Globus pallidus (tissue), 1 donor: Measurements from ENCODE around the gene ATF6.

ENCODE experiments used
- DNase-seq: peaks from one replicate; pipeline ENCODE4 v3.0.0-alpha.2; 2015; ENCODE audit warnings: low spot score

Gene ATF6

DNA sequence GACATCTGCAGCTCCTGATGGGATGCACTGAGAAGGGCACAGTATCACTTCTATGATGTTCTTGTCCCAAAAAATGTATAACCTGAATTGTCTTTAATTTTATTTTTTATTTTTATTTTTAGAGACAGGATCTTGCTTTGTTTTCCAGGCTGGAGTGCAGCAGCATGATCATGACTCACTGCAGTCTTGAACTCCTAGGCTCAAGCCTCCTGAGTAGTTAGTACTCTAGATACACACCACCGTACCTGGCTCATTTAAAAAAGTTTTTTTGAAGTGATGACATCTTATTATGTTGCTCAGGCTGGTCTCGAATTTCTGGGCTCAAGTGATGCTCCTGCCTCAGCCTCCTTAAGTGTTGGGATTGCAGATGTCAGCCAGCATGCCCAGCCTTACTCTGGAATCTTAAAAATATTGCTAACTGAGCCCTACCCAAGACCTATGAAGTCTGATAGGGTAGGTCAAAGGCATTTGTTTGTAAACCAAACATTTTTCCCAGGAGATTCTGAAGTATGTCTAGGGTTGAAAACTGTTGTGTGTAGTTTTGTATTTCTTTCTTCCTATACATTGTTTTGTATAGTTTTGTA, 68.9 kb downstream of the ATF6 start:
- DNase-seq, result no peak

- DNase-seq, result no peak
Measured at GRCh38 chr1:161836018-161836417, 69.9 kb downstream of the ATF6 start.

- peak; percentile 20 for DNase-seq
Measured at GRCh38 chr1:161838362-161838761, 72.2 kb downstream of the ATF6 start.

DNA sequence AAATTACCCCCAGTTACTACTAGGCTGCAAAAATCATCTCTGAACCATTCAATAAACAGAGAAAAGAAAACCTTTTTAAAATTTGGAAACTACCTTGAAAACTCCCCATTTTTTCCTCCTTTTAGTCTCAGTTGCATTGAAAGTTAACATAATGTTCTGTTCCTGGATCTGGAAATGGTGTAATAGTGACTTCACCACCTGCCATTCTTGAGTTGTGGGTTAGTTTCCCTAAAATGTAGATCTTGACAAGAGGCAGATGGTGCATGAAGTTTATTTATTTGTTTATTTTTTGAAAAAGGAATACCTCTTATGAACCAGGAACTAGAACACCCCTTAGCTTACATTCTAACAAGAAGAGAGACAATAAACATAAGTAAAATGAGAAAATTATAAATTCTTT, 72.8 kb downstream of the ATF6 start:
- no peak for DNase-seq

GRCh38 chr1:161839591-161839990, 73.5 kb downstream of the ATF6 start:
- DNase-seq, result no peak

- DNase-seq, result no peak
Measured at GRCh38 chr1:161840363-161840762, 74.2 kb downstream of the ATF6 start.

DNA sequence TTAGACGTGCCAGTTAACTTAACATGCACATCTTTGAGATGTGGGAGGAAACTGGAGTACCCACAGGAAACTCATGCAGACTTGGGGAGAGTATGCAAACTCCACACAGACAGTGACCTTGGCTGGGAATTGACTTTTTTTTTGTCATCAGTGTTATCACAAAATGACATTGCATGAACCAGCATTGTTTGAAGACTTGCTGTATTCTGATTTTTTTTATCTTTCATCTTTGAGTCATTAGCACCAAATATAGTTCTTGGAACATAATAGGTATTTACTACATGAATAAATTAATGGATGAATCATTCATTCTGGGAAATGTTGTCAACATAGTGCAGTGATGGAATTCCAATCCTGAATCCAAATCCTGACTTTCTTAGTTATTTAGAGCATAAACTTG, 77.0 kb downstream of the ATF6 start:
- DNase-seq, result no peak

DNA sequence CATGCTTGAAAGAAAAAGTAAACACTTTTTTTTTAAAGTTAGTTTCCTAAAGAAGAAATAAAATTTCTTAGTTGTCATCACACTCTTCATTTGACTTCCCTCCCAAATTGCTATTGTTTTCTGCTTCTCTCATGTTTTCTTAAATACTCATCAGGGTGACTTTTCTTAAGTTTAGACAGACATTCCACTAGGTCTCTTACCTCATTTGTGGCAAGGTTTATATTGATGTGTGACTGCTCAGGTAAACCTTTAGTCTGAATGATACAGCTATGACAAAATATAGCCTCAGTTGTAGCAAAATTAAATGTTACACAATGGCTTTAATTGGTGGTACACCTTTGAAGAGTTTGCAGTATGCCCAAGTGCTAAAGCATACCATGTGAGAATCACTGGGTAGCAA, 78.6 kb downstream of the ATF6 start:
- DNase-seq, result no peak

GRCh38 chr1:161848676-161849075, 82.6 kb downstream of the ATF6 start:
- no peak for DNase-seq

GRCh38 chr1:161849518-161849917, 83.4 kb downstream of the ATF6 start:
- DNase-seq, result no peak

GRCh38 chr1:161855260-161855659, 89.1 kb downstream of the ATF6 start:
- DNase-seq, result no peak

- DNase-seq, result no peak
Measured at GRCh38 chr1:161858271-161858670, 92.2 kb downstream of the ATF6 start.

- no peak for DNase-seq
Measured at GRCh38 chr1:161863549-161863948, 97.4 kb downstream of the ATF6 start.

- DNase-seq, result peak; percentile 32
Measured at GRCh38 chr1:161864577-161864976, 98.5 kb downstream of the ATF6 start.

DNA sequence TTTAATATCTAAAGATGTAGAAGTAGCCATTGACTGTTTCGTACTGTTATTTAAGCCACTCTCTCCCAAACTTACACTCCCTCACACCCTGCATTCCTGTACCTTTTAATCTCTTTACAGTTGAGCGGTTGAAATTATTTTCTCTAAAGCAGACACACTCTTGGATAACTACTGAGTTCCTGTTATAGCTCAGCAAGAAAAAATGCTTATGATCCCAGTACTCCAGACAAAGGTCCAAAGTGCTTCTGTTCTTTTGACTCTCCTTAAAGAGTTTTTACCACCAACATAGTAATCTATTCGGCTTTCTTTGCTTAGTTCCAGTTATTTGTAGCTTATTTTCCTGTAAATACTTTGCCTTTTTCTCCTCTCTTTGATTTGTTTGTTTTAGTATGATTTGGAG, 100.1 kb downstream of the ATF6 start:
- DNase-seq, result no peak

DNA sequence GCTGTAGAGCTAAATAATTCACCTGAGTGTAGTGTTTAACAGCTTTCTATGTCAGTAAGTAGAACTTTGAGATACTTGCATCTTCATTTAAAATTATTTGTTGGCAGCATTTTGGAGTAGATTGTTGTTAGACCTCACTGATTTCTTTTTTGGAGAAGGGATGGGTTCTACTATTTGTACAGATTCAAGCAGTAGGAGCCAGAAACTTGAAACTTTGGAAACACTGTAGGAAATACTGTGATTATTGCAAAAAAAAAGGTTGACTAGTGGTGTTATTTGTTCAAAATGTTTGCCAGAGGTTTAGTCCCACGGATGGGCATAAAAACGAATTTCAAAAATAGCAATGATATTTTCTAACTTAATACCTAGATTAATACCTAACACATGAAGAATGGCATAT, 102.7 kb downstream of the ATF6 start:
- no peak for DNase-seq

- DNase-seq, result no peak
Measured at GRCh38 chr1:161869291-161869690, 103.2 kb downstream of the ATF6 start.

DNA sequence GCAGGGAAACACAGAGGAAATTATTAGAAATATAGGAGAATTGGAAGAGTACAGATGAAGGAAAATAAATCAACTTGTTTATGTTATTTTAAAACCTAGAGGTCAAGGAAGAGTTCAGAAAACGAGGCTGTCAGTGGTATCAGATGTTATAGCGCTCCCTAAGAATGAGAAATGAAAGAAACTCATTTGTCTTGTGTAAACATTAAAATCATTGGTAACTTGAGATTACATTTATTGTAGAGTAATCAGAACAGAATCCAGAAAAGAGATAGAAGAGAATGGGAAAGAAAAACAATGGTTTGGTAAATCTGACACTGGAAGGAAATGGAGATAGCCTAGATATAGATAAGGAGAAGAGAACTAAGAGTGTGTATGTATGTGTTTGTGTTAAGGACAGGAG, 106.4 kb downstream of the ATF6 start:
- DNase-seq, result peak; percentile 8

DNA sequence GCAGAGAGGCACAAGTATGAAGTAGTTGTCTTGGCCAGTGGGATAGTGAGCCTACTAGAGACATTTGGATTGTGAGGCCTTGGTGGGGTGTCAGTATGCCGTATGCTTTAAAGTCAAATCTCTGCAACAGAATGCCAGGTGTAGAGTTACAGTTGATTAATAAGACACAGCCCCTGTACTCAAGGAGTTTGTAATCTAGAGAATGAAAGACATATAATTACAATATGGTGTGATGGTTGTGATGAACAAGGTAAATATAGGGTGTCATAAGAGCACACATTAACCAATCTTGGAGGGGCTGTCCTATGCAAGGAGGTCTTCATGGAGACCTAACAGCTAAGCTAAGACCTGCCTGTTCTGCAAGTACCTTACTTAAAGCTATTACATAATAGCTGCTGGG, 113.1 kb downstream of the ATF6 start:
- no peak for DNase-seq

- no peak for DNase-seq
Measured at GRCh38 chr1:161884475-161884874, 118.4 kb downstream of the ATF6 start.

DNA sequence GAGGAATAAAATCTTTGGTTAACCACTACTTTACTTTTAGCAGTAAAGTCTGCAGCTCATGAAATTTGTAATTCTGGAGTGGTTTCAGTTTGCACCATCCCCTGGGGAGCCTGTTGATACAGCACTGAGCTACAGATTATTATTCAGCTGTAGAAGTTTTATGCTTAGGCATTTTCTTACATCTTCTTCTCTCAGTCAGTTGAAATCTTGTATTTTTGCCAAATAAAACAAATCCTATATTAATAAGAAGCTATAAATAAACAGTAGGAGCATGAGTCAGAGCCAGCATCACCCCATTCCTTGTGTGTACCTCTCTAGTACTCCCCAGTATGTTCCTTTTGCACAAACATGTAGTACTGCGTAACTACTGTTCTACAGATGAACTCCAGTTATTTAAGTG, 118.9 kb downstream of the ATF6 start:
- no peak for DNase-seq

DNA sequence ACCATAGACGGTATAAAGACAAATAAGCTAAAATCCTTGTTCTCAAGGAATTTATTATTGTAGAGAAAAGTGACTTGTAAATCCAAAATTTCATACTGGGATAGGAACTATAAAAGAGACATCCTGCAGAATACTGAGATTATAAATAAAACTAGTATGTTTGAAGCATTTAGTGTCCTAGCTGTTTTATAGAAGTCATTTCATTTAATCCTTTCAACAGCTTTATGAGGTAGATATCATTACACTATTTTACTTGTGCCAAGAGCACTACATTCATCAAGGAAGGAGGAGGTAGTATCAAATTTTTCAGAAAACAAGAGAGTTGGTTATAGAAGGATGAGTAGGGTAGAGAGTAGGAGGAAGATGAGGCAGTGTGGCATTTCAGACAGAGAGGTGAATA, 119.6 kb downstream of the ATF6 start:
- no peak for DNase-seq

DNA sequence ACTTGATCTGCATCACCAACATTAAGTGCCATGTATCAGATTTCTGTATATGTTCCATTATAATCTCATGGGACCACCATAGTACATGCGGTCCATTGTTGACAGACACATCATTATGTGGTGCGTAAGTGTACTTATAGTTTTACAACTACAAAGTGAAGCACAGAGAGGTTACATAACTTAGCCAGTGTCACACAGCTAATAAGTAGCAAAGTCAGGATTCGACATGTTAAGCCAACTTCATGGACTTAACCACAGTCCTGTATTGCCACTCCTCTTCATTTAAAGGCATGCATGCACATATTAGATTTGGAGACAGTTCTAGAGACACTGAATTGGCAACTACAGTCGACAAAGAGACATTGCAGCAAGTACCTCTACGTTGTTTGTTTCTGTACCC, 120.5 kb downstream of the ATF6 start:
- no peak for DNase-seq

- DNase-seq, result no peak
Measured at GRCh38 chr1:161887730-161888287, 121.7 kb downstream of the ATF6 start.

DNA sequence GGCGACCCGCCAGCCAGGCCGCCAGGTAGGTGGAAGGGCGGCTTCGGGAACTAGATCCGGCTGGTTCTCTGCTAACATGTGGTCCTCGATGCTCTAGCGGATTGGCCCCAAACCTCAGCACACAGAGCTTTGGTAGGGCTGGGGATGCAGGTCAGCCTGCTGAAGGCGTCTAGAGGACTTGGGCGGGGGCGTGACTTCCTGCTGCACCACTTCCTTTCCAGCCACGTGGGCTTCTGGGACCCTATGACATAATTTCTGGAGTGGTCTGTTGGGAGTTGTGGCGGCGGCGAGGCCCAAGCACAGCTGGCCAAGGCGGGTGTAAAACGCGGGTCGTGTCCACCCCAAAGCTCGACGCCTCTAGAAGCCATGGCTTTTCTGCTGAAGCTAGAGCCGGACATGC, 124.5 kb downstream of the ATF6 start:
- no peak for DNase-seq
